NB4 (cell line): ENCODE data around the gene RABL6.

Experiments
- CTCF ChIP-seq: IDR thresholded peaks from one replicate; pipeline ENCODE4 v1.5.1; 2012; ENCODE audit warnings: low read depth, low read length
- POLR2A ChIP-seq: IDR thresholded peaks from 2 replicates; pipeline ENCODE4 v1.6.1; 2011; ENCODE audit warnings: mild to moderate bottlenecking; ENCODE audit not compliant: insufficient read length; ENCODE audit errors: extremely low read depth

- no peak for TF ChIP-seq CTCF
- no peak for TF ChIP-seq POLR2A
Measured at GRCh38 chr9:136765041-136765440, 42.7 kb upstream of the RABL6 start.
